HG03342 (cell line): Measurements from ENCODE around the gene UBE2L5.
A peak's percentile ranks its signal among the peaks of the same experiment; 100 is the strongest.

ENCODE experiments used
- ATAC-seq: cut with Tn5 transposase; IDR thresholded peaks from one replicate; pipeline ENCODE4 v1.9.1; 2021; ENCODE audit warnings: mild to moderate bottlenecking, moderate library complexity; ENCODE audit not compliant: unreplicated experiment

UBE2L5 gene

GRCh38 chr13:30466841-30467252, 44.6 kb downstream of the UBE2L5 start:
- ATAC-seq, result no peak

- no peak for ATAC-seq
Measured at GRCh38 chr13:30473675-30474074, 51.4 kb downstream of the UBE2L5 start.

DNA sequence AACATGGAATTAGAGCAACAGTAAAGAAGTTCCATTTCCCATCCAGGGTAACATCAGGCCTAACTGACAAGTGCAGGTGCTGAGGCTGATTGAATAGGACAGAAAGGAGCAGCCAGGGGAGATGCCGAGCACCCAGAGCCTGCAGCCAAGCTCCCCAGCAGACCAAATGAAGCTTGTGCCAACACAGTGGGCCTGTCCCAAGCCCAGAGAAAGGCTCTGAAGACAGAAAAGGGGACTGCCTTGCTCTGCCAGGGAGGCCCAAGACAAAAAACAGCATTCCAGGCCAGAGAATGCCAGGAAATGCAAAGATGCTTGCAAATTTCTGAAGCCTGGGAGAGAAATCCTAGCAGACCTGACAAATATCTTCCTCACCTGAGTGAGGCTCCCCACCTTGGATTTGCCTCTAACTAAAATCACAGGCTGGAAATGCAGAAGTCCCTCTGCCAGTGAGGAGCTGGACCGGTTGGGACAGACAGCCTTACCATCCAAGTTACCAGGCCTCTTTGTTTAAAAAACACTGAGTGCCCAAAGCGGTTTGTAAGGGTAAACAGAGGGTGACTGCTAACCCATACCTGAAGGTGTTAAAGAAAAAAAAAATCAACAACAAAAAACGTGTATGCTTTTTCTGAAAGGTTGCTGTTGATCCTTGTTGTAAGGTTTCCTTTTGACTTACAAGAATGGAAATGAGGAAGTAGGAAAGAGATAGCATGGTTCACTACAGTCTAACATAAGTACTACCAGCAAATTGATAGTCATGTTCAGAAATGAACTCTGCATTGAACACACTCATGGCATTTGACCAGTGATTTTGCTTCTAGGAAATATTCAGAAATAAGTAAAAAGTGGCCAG, 55.3 kb downstream of the UBE2L5 start:
- ATAC-seq, result peak; percentile 94
